ENCODE results near the gene SRGAP3. TPM values are rescaled to one million over a fixed set of nuclear protein-coding genes. Genes with fewer than 3 reads are reported as not detected.

Gene SRGAP3
- 6.5 and 6.8 TPM in 2 replicates for total RNA-seq (2014; rRNA removed; shearing (Covaris generic))

GRCh38 chr3:9249273-9250192 lies at the start of gene SRGAP3:
TSS of gene SRGAP3 (minus strand) at chr3:9249646. CDS start at chr3:9248951, 695 bp downstream.

GRCh38 chr3:8963137-8963853 lies 286.2 kb downstream of the SRGAP3 start, which contains the start of gene RAD18:
TSS of gene RAD18 (minus strand) at chr3:8963472. CDS start at chr3:8963385, 87 bp downstream.

Small RNAs within 50 kb of the gene (small RNA-seq; reads per million reads assigned to genes)
- gene RF00416: not detected

Other genes with a start within 250 kb of the SRGAP3 start
- gene THUMPD3, start 113.4 kb upstream of the SRGAP3 start, total RNA-seq (2014; rRNA removed; shearing (Covaris generic)): 51.9 and 59.8 TPM in 2 replicates
- 59.7 and 69.2 TPM in 2 replicates for gene SETD5, start 148.0 kb upstream of the SRGAP3 start, total RNA-seq (2014; rRNA removed; shearing (Covaris generic))

Measured in A375 (cell line).